Measurements from ENCODE around the gene TUG1.

The TUG1 gene

DNA sequence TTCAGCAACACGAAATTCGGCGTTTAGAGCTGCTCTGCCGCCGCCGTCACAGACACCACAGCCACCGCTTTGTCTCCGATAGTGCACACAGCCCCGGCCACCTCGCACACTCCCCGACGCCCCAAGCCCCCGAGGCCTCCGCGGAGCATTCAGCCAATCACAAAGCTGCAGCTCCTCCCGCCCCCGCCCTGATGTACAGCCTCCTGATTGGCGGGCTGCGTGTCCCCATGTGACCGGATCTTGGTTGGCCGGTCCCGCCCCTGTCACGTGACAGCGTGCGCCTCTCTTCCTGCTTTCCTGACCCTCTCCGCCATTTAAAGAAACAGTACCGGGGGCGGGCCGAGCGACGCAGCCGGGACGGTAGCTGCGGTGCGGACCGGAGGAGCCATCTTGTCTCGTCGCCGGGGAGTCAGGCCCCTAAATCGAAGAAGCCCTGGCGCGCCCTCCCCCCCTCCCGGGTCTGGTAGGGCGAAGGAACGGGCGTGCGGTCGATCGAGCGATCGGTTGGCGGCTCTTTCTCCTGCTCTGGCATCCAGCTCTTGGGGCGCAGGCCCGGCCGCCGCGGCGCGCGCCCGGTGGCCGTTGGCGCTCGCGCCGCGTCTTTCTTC, at the start of gene TUG1:
Gene TUG1 (plus strand): TSS at position 342 of the 608 bp plus-strand sequence.
- peak; percentile 98 for DNase-seq

DNA sequence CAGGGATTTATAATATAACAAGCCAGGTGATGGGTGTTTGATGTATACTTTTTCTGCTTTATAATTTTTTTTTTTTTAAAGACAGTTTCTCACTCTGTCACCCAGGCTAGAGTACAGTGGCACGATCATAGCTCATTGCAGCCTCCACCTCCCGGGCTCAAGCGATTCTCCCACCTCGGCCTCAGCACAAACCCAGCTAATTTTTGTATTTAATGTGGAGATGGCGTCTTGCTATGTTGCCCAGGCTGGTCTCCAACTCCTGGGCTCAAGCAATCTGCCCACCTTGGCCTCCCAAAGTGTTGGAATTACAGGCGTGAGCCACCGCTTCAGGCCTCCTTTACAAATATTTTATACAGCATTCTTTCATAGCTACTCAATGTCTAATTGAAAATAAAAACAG, 49.1 kb upstream of the TUG1 start:
- no peak for DNase-seq

DNA sequence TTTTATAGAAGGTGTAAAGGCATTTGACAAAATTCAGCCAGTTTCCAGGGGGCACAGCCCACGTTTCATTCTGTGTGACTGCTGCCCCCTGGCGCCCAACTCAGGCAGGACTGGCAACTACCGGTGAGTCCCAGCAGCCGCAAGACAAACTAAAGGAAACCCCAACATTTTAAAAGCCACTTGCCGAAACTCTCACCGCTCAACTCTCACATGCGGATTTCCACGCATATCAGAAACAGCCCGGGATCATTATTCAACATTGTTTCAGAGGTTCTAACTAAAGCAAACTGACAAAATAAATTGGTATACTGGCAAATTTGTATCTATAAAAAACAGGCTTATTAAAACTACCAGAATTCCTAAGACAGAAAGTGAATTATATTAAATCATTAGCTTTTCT, 48.7 kb upstream of the TUG1 start:
- DNase-seq = peak; percentile 85

DNA sequence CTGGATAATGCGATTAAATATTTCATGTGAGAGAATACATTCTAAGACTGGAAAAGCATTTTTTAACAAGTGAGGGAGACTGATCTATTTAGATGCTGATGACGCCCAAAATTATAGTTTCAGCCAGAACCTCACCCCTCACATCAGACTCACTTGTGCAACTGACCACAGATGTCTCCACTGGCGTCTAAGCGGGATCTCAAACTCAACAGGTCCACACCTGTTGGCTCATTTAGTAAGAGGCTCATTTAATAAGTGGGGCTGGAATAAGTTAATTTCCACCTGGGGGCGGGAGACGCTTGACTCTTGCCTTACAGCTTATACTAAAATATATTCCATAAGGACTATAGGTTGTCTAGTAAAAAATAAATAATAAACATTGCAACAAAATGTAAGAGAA, 48.0 kb upstream of the TUG1 start:
- no peak for DNase-seq

DNA sequence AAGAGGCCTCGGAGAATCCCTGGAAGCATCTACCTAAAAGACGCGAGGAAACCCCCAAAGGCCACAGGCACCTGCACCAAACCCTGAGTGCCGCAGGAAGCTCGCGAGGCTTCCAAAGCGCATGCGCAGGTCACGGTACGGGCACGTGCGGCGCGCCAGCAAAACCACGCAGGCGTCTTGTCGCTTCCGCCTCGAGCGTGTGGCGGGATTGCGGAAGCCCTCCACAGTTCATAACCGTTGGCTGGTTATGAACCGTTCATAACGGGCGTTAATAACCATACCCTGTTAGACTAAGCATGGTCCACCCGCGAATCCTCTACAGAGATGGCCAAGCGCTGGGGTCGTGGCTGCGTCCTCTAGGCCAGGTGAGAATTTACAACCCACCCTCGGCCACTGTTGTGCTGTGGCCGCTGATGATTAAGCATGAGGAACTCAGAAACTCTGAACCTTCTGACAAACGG, 46.9 kb upstream of the TUG1 start:
- DNase-seq = peak; percentile 75

DNA sequence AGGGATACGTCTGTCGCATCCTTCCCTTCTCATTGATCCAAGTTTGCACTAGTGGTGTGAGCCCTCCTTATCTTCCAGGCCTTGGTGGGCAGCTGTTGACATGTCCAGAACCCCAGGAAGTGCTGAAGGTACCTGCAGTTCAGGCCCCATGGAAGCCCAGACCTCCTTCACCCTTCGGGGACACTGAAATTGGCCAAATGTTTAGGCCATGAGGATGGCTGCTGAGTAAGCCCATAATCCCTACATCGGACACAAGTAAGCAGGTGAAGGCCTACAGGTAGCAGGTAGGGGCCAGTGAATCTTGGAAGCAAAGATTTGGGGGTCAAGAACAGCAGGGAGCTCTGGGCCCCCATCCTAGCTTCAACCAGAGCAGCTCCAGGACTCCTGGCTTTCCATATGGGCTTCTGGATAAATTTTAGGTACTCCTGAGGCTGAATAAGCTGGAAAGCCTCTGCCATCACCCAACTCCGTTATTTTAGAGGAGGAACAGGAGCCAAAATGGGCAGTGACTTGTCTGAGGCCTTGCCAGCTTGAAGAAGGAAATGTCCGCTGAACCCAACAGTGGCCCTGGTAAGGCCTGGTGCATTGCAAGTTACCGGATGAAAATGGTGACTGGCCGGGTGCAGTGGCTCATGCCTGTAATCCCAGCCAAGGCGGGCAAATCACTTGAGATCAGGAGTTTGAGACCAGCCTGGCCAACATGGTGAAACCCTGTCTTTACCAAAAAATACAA, 45.7 kb upstream of the TUG1 start:
- no peak for DNase-seq

DNA sequence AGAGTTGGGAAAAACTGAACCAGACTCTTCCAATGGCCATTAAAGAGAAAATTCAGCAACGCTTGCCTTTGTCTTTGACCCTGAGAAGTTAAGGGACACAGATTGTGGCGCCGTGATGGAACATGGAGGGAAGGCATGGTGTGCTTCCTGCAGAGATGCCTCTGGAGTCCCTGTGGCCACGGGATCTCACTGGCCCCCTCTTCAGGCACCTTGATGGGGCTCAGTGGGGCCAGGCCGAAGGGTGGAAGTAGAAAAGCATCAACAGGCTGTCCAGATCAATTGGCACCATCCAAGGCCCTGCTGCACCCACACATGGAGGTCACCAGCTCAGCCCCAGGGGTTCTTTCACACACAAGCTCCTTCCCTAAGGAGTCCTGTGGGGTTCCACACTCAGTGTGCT, 43.4 kb upstream of the TUG1 start:
- no peak for DNase-seq

DNA sequence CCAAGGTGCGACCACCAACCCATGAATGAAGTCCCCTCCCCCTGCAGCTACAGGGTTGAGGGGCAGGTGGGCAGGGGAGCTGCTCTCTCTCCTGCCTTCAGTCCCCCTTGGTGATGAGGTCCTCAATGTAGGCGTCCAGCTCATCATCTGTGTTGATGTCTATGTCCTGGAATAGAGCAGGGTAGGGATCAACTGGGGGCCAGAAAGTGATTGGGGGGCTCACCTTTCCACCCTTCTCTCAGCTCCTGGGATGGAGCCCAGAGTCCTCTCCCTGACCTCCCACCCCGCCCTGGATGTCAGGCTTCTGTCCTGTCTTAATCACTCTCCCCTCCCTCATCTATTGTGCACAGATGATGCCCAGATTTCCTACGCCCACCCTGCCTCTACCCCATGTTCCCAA, 42.4 kb upstream of the TUG1 start:
- DNase-seq = no peak

DNA sequence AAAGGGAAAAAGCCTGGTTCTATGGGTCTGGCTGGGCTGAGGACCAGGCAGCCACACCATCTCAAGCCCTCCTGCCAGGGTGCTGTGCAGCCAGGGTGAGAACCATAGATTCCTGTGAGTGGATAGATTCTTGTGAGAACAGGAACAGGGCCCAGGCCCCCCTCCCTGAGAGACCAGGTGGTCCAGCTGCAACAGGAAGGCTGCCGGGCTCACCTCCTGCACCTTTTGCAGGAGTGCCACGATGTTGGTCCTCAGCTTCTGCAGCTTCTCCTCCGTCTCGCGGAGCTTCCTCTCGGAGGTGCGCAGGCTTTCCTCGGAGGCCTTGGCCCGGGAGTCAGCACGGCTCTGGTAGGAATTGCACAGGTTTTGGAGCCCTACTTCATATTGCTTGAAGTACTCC, 41.3 kb upstream of the TUG1 start:
- no peak for DNase-seq

DNA sequence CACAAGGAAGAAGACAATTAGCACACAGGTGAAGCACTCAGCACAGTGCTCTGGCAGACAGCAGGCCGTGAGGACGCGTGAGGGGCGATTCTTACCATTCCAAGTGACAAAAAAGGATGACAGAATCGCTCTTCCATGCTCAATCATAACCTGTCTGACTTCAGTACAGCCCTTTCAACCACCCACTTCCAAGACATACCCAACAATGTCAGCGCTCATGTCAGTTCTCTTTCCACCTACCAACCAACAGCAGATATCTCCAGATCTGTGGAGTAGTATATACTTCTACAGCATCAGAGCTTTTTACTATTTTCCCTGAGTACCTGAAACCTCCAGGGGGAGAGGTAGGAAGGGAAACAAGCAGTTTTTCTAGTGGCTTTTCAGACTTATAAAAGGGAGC, 40.7 kb upstream of the TUG1 start:
- DNase-seq = no peak

DNA sequence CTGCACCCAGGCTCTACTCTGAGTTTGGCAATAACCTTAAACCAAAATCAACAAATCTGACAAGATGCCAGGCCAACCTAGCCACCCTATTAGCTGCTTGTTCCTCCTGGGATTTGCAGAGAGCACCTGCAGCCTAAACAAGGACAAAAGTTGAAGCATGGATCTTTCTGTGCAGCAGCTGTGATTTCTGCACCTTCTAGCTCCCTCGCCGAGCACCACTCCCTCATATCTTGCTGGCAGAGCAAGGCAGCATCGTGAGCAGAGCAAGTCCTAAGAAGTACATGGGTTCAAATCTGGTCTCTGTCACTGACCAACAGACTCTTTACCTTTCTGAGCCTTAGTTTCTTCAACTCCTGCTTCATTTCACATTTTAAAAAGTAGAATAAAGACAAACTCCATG, 38.8 kb upstream of the TUG1 start:
- DNase-seq = no peak

DNA sequence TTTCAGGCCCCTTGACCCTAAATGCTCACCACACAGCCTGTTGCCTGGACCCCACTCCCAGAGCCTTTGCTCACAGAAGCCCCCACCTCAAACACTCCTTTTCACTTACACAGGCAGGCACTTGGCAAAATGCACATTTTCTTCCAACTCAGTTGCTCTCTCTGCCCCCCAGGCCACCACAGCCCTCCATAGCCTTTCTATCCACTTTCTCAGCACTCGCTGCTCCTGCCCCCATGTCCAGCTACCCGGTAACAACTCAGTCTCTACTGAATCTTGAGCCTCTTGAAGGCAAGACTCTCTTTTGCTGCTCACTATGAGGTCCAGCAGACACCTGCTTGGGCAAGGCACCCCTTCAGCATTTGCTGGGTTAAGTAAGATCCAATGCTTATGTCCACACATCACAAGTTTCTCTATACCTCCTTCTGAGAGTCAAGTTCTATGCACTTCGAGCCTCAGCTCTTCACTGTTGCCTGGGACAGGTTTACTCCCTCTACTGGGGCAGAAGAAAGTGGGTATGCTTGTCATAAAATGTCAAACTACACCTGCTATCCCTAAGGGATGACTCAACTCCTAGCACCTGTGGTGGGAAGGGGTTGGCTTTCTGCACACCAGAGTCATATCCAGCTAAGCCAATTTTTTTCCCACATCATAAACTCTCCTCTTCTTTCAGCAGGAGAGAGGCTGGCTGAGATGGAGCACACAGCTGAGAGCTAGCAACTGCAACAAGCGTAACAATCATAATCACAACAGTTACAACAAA, 37.3 kb upstream of the TUG1 start:
- DNase-seq = no peak

DNA sequence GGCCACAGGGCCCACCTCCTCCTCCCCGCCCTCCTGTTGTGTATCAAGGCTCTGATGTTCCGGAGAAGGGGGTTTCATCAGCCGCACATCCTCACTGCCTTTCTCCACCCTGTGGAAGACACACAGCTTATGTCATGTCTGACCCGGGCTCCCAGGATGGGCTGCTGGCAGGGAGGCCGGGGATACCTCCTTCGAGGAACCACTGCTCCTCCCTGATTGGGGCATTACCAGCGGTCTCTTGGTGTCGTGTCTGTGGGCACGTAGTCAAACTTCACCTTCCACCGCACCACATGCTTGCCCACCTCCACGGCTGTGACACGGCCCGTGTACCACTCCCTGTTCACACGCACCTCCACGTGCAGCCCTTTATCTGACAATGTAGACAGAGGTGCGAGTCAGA, 36.4 kb upstream of the TUG1 start:
- no peak for DNase-seq

DNA sequence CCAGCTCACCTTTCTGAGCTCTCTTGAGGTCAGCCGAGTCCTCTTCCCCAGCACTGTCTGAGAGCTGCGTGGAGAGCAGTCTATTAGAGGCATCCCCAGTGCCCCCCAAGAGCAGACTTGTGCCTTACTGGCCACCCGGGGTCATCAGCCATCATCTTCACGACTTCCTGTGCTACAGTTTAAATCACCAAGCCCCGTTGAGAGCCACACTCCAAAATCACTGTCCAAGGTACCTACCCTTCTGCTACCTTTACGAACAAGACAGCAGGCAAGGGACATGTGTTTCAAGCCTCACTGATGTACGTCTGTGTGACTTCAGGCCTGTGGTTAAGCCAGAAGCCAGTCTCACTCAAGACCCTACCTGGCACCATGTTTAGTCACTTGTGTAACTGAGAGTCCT, 35.6 kb upstream of the TUG1 start:
- DNase-seq = no peak

DNA sequence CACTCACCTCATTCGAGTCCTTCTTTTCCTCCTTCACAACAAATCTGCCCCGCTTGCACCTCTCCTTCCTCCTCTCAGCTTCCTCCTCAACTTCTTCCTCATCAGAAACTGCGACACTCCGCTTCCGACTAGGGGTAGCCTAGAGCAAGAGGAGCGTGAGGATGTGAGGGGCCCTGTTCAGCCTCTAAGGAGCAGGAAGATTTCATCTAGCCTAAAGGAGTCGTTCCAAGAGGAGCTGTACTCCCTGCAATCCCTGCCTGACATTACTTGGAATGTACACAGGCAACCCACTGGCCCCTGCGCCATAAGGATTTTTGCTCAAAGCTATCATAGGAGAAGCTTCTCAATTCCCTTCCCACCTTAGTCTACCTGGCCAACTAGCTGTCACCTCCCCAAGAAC, 35.0 kb upstream of the TUG1 start:
- DNase-seq = no peak

DNA sequence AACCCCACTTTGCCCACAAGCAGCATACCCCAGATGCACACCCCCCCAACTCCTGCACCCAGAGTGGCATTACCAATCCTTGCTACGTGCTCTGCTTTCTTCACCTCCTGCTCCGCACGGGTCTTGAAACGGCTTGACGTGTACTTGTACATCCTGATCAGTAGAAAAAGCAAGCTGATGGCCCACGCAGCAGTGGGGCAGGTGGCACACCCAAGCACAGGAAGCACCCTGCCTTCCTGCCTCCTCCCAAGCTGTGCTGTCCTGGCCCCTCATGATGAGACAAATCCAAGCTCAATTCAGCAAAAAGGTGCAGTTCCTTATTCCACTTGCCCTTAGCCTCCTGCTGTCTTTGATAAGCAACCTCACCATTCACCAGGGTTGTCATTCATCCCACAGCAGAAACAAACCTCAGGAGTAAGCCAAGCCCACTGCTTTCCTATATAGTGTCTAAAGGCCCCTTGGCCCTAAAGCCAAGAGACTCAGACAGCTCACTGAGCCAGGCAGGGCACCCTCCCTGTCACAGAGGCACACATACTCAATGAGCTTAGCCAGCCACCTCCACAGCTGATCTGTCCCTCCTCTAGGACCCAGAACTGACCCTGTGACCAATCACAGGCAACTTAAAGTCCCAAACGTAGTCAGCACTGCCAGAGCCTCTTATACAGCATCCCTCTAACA, 28.2 kb upstream of the TUG1 start:
- DNase-seq = peak; percentile 48

DNA sequence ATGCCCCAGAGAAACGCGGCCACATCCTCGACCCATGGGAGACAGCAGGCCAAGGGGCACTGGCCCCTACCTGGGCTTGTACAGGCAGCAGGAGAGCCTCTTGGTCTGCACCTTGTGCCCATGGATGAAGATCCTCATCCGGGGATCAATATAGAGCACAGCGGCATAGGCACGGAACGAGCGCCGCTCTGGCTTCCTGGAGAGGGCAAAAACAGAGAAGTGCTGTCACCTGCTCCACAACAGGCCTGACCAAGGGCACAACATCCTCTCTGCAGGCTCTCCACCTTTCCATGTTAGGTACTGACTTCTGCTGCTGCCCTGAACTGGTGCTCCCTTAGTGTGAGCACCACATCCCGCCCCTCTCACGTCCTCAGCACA, 27.7 kb upstream of the TUG1 start:
- DNase-seq = no peak

DNA sequence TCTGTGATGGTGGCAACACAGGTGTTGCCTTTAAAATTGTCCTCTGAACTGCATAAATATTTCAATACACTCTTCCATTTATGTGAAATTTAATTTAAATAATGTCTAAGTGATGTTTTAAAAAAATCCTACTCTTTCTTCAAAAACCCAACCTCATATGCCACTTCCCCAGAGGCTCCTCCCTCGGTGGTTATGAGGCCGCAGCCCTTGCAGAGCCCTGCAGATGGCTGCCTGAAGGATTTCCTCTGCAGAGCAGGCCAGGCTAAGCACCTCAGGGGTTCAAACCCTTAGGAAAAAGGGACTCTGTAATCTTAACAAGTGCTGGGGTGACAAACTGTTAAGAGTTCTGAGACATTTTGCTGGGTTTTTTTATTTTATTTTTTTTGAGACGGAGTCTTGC, 25.7 kb upstream of the TUG1 start:
- DNase-seq = peak; percentile 49

DNA sequence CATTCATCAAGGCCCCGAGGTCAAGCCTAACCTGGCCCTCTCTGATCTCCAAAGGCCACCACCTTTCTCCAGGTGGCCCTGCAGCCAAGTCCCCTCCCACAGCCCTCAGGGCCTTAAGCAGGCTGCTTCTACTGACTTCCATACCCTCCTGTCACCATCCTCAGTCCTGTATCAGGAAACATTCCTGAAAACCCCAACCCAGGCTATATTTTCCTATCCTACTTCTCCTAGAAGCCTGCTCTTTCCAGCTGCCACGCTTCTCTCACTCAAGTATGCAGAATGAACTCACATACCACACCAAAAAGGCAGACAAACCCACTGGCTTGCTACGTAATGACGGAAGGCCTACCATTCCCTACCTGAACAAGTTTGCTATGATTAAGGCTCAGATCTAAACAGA, 24.1 kb upstream of the TUG1 start:
- DNase-seq = no peak

DNA sequence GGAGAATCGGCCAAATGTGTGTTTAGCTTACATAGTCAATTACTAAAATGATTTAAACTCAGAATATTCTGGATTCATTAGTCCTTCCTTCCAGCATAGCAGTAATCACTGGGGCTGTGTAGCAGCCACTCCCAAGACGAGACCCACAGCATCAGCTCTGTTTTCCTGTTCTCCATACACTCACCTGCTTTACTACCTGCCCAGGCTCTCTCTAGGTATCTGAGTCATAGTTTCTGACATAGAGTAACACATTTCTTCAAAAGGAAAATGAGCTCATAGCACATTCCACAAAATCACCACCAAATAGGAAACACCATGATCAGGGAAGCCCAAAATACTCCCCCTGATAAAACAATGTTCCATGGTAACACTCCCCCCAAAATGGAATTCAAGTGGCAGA, 23.4 kb upstream of the TUG1 start:
- DNase-seq = no peak

DNA sequence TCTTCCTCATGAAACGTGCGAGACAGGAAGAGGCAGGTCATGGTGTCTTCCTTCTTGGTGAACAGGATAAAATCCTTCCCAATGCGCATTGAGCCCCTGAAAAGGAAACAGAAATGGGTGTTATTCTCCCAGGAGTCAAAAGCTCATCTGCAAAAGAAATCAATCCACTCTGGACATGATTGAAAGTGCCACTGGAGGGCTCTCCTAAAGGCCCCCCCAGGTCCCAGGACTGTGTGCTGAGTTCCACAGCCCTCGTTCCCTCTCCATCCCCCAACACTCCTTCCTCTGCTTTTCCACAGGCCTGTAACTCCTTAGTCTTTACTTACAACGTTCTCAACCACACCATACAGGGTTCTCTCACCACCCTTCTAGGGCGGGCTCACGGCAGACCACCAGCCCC, 22.7 kb upstream of the TUG1 start:
- no peak for DNase-seq

DNA sequence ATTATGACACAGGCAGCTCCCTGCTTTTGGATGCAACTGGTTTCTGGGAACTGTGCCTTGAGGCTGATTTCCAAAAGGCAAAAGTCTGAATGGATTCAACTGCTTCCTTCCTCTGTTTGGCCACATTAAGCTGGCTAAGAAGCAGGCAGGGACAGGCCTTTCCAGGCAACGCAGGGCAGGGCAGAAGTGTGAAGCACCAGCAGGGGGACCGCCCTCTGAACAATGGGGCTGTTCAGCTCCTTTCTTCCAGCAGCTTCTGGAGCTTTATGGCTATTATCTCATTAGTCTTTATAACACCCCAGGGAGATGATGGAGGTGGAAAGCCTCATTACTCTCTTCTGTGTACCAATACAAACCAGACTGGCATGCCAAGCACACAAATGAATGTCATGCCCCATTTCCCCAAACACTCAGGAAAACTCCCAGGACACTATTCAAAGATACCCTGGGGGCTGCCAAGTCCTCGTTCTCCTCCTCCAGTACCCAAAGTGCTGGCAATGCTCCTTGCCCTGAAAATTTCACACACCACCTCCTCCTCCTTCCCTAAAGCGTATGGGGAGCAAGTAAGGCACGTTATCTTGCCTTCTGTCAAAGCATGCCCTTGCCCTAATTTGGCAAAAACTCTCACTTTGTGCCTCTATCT, 21.8 kb upstream of the TUG1 start:
- DNase-seq = no peak

DNA sequence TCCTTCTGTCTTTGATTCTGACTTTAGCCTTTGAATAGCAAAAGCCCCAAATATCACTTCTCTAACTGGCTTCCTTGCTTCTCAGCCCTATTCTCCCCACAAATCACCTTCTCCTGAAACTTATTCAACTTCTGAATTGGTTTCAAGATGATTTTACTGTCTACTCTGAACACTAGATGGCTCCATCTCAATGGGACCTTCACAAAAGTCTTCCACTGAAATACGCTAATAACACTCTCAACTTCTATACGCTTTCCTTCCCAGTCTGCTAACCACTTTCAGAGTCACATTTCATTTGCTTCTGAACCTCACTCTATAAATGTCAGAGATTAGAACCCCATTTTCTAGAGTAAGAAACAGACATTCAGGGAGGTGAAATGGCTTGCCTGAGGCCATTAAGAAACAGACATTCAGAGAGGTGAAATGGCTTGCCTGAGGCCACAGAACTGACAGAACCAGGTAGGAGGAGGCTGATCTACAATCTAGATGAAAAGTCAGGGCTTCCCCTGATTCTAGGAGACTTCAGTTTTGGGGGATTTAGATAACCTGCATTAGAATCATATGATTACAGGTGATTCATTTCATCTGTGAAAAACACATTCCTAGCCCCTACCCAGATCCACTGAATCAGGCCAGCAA, 21.1 kb upstream of the TUG1 start:
- no peak for DNase-seq
